Measurements from ENCODE around the gene ZBTB16.

DNA sequence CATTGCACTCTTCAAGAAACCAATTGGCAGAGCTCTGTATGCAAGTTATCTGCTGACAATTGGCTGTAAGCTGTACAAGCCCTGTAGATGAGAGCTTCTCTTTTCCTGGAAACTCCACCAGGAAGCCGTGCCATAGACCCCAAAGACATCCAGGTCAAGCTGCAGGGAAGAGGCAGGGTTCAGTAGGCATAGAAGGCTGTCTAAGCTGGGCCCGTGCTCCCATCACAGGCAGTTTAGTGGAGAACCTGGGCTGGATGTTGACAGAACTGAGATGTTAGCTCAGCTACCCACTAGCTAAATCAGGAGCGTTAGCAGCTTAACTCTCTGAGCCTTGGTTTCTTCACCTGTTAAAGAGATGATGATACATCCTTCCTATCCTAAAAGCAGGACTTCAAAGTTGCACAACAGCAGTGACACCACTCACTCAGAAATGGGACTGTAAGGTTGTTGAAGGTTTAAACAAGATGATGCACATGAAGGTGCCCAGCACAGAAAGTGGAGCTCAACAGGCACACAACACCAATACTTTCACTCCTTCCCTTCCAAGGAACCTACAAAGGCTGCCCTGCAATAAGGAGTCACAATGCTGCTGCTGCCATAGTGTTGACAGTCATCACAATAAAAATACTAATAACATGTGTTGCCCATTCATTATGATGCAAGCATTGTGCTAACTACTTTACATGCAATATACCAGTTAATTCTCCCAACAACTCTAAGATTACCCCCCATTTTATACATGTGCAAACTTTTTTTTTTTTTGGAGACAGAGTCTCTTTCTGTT, 115.4 kb downstream of the ZBTB16 start:
- TF ChIP-seq, protein P1, sequence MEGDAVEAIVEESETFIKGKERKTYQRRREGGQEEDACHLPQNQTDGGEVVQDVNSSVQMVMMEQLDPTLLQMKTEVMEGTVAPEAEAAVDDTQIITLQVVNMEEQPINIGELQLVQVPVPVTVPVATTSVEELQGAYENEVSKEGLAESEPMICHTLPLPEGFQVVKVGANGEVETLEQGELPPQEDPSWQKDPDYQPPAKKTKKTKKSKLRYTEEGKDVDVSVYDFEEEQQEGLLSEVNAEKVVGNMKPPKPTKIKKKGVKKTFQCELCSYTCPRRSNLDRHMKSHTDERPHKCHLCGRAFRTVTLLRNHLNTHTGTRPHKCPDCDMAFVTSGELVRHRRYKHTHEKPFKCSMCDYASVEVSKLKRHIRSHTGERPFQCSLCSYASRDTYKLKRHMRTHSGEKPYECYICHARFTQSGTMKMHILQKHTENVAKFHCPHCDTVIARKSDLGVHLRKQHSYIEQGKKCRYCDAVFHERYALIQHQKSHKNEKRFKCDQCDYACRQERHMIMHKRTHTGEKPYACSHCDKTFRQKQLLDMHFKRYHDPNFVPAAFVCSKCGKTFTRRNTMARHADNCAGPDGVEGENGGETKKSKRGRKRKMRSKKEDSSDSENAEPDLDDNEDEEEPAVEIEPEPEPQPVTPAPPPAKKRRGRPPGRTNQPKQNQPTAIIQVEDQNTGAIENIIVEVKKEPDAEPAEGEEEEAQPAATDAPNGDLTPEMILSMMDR (optimal IDR thresholded peaks at IDR 0.05 in 1 of 3, IDR thresholded peaks at IDR 0.05 in 1 of 3, conservative IDR thresholded peaks at IDR 0.05 in 1 of 3; ENCODE audit: extremely low read depth in 1 of 3, insufficient read depth in 2 of 3, low read length in 3 of 3): no peak
- no peak for TF ChIP-seq EZH2 (IDR thresholded peaks at IDR 0.05; ENCODE audit: low read length)
